ENCODE measurements around the gene MIX23. TPM values are rescaled to one million over a fixed set of nuclear protein-coding genes. Genes with fewer than 3 reads are reported as not detected.

Gene MIX23
- total RNA-seq, 1 donor from 2014 or later = 19.7 TPM

DNA sequence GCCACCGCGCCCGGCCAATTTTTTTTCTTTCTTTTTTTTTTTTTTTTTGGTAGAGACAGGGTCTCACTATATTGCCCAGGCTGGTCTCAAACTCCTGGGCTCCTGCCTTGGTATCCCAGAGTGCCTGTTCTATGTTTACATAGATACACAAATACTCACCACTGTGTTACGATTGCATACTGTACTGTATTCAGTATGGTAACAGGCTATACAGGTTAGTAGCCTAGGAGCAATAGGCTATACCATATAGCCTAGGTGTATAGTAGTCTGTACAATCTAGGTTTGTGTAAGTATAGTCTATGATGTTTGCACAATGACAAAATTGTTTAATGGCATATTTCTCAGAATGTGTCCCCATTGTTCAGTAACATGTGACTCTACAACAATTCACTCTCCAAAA is 31.4 kb downstream of the MIX23 start:
- no peak for DNase-seq

DNA sequence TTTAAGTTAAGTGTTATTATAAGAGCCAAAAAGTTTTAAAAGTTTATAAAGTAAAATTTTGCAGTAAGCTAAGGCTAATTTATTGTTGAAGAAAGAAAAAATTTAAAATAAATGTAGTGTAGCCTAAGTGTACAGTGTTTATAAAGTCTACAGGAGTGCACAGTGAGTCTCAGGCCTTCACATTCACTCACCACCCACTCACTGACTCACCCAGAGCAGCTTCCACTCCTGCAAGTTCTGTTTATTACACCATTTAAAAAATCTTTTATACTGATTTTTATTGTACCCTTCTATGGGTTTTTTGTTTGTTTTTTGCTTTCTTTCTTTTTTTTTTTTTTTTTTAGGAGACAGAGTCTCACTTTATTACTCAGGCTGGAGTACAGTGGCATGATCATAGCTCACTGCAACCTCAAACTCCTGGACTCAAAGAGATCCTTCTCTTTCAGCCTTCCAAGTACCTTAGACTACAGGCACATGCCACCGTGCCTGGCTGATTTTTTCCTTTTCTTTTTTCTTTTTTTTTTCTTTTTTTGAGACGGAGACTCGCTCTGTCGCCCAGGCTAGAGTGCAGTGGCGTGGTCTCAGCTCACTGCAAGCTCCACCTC is 32.1 kb downstream of the MIX23 start:
- no peak for DNase-seq

DNA sequence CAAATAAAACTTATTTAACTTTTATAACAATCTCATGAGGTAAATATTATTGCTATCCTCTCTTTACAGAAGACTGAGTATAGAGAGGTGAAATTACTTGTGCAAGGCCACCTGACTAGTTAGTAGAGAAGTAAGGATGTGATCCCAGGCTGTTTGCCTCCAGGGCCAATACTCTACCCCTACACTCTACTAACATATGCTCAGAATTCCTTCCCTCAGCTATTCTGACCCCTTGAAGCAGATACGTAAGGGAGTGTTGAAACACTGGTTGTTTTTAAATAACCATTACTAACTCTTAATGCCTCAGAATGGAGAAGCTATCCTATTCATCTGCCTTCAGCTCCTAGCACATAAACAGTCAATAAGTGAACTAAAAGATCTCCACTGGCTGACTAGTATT is 33.9 kb downstream of the MIX23 start:
- no peak for DNase-seq

DNA sequence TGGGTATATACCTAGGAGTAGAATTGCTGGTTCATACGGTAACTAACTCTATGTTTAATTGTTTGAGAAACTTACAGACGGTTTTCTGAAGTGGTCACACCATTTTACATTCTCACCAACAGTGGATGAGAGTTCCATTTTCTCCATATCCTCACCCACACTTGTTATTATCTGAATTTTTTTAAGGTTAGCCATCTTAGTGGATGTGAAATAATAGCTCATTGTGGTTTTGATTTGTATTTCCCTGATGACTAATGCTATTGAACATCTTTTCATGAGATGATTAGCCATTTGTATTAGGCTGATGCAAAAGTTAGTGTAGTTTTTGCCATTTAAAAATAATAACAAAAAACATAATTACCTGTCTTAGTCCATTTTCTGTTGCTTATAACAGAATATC is 39.4 kb downstream of the MIX23 start:
- no peak for DNase-seq

DNA sequence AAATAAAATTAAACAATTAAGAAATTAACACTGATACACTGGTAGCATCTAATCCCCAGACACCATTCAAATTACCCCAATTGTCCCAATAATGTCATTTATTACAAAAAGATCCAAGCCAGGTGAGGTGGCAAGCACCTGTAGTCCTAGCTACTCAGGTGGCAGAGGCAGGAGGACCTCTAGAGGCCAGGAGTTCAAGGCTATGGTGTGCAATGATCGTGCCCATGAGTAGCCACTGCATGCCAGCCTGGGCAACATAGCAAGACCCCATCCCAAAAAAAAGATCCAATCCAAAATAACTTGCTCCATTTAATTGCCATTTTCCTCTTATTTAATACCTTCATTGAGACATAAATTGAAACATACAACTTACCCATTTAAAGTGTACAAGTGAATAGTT is 40.2 kb downstream of the MIX23 start:
- DNase-seq = no peak

DNA sequence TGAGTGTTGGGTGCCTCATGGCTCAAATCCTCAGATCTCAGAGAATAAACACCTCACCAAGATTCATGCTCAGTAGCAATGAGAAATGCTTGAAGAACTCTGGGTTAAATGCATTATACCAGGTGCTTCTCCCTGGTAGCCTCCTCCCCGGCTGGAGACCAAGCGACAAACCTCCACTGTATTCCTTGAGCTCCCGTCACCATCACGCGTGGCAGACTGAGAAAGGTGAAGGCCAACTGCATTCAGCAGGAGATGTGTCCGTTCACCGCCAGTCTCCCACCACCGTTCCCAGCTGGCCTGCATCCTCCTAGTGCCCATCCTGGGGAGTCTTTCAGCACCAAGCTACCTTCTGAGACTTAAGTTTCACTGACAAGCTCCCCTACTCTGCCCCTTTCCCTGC is 50.5 kb downstream of the MIX23 start:
- DNase-seq = no peak

DNA sequence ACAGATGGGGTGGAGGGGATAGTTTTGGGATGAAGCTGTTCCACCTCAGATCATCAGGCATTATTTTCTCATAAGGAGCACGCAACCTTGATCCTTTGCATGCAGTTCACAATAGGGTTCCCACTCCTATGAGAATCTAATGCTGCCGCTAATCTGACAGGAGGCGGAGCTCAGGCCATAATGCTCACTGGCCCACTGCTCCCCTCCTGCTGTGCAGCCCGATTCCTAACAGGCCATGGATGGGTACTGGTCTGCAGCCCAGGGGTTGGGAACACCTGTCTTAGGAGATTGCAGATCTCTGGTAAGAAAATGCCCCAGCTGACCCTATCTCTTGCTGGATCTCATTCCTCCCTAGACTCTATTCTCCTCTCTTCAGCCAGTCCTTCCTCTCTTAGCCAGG is 51.1 kb downstream of the MIX23 start:
- no peak for DNase-seq

DNA sequence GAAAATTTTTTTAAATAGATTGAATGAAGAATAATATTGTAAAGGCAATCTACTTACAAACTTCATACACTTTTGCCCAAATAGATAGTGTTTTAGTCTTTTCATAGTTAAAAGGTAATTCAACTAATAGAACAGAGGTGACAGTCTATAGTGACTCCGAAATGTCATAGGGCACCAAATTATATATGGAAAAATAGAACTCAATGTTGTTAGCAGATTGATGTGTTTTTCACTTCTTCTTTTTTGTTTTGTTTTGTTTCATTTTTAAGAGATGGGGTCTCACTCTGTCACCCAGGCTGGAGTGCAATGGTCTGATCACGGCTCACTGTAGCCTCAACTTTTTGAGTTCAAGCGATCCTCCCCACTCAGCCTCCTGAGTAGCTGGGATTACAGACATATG is 57.3 kb downstream of the MIX23 start:
- no peak for DNase-seq

DNA sequence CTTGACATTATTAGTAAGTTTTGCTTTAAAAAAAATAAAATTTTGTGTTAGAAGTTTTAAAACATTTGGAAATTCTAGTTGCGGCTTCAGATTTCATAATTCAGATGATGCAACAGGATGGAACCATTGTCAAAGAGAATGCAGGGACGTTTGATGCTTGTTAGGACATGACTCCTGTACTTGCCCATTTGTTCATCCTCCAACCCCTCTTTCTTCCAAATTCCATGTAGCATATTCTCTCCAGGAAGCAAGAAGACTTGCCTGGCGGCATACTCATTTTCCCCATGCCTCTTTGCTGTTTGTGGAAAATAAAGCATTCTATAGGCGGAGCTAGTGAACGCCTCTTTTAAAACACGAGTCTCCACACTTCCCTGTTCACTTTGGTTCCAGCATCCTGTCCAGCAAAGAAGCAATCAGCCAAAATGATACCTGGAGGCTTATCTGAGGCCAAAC is 58.1 kb downstream of the MIX23 start, which contains the start of gene CSTA:
CSTA (plus strand) TSS at position 378 of the 453 bp plus-strand sequence; CDS start at position 423, 45 bp downstream.
- DNase-seq = no peak

DNA sequence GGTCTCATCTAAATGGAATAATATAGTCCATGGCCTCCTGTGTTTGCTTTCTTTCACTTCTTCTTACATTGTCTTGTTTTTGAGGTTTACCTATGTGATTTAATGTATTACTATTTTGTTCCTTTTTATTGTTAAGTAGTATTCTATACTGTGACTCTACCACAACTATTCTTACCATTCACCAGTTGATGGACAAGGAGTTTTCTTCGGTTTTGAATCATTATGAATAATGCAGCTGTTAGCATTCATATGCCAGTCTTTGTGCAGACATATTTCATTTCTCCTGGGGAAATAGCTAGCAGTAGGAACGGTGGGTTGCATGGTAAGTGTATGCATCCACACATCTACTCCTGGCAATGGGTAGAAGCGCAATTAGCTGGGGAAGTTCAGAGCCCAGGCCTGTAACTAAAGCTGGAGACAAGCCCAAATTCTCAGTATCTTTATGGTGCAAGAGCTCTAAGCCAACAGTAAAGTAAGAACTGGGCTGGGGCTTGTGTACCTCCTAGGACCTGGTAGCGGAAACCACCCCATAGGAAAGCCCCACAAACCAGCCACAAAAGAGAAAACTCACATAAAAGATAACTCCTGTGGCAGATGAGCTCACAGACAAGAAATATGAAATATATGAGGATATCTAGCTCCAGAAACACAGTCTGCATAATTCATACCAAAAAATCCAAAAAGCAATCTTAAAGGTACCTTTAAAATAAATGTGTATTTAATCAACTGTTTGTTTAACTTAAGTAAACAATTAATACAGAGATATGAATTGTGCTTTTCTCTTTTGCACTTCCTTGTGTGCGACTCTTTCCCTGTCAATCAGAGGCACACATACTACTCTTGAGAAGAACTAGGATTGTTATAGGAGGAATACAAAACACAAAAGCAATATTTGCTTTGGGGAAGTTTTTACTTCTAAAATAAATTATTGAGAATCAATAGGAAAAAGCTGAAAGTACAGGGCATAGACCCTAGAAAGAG is 60.6 kb downstream of the MIX23 start:
- DNase-seq = no peak

DNA sequence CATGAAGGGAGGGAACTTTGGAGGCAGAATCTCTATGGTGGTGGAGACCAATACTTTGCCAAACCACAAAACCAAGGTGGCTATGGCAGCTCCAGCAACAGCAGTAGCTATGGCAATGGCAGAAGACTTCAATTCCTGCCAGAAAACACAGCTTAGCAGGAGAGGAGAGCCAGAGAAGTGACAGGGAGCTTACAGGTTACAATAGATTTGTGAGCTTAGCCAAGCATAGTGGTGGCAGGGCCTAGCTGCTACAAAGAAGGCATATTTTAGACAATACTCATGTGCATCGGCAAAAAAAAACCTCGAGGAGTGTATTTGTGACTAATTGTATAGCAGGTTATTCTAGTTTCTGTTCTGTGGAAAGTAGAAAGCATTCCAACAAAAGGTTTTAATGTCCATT is 64.4 kb downstream of the MIX23 start:
- no peak for DNase-seq

DNA sequence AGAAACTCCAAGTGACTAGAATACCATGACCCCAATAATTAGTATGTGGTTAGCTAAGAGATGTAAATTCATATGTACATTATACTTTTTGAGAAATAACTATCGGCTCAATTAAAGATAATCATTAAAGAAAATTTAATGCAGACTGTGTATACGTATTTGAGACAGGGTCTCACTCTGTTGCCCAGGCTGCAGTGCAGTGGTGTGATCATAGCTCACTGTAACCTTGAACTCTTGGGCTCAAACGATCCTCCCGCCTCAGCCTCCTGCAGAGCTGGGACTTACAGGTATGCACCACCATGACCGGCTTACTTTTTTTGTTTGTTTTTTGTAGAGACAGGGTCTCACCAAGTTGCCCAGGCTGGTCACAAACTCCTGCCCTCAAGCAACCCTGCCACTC is 66.7 kb downstream of the MIX23 start:
- DNase-seq = no peak

DNA sequence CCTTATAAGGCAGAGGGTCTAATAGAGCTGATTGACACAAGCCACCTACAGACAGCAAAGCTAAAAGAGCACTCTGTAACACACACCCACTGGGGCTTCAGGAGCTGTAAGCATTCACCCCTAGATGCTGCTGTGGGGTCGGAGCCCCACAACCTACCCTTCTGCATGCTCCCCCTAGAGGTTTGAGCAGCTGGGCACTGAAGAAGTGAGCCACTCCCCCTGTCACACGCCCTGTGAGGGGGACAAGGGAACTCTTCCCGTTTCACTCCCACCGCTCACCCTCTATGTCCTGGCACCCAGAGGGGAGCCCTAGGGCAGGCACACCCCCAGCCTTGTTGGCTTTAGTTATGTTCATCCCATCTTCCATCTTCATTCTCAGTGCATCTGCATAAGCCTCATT is 67.4 kb downstream of the MIX23 start:
- DNase-seq = no peak

DNA sequence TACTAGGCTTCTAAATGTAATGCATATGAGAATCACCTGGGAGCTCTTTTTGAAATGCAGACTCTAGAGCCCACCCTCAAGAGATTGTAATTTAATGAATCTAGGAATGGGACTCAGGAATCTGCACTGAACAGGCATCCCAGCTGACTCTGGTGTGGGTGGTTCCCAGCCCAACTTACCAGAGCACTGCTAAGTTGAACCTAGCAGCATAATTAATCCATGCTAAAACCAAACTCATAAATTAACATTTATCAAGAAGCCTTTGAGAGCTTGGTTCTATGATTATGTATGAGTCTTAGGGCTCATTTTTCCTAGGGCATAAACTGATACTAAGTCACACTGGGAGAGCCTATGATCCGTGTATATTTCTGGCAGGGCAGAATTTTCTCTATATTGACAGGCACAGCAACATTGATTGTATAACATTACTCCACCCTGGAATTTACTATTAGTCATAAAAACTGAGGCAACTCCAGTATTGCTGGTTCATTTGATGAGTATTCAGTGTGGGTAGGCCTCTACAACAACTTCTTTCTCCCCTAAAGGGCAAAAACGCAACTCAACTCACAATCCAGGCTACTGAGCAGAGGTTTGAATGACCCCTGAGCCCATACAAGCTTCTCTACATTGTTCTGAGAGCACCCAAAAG is 68.7 kb downstream of the MIX23 start:
- no peak for DNase-seq

DNA sequence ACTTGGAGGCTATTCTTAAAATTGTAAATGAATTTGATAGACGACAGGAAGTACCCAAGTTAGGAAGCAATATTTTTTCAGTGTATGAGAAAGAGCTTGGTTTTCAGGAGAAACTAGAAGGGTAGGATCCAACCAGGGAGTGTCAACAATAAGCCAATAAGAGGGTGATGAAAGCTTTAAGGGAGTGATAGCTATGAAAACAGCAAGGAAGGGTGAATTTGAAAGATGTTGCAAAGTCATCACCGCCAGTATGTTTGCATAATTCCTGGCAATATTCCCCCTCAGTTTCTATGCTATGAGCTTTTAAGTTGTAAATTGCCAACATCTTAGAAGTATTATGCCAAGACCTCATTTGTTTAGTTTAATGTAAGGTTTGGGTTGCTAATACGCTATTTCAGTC is 69.8 kb downstream of the MIX23 start:
- peak; percentile 22 for DNase-seq

DNA sequence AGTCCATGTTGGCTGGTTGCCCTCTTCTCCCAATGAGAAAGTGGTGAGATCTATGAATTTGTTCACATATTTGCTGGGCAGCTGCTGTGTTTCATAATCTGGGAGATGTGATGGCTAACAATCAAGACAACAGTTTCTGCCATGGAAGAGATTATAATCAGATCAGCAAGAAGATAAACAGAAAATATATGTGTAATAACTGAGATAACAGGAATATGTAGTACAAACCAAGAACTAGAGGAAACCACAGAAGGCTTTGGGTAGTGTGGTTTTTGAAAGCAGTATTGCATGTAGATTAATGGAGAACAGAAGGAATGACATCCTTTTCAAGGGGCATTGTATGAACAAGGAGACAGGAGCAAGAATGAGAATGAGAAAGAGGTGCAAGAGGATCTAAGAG is 70.2 kb downstream of the MIX23 start:
- DNase-seq = no peak

DNA sequence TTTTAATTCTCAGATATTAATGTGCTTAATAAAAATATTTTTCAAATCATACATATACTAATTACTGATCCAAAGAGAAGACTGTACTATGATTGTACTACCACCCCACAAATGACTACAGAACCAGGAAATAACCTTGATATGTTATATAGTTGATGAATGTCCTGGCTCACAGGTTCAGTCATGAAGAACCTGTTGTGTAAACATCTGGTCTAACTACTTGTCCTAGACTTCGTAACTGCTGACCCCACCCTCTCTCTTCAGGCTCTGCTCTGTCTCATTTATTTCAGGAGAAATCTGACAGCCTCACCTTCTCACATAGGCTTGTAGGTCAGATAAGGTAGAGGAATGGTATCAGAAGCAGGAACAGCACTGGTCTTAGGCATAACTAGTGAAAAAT is 72.7 kb downstream of the MIX23 start:
- no peak for DNase-seq

Small RNAs within 50 kb of the gene (small RNA-seq; reads per million reads assigned to genes)
- not detected for gene AC083798.1 (ENCODE audit: low replicate concordance)

Other genes starting within 250 kb of the MIX23 start
- not detected for gene CASR, start 199.6 kb downstream of the MIX23 start, total RNA-seq
- 17.0 TPM for gene CSTA, start 58.0 kb downstream of the MIX23 start, total RNA-seq
- gene FAM162A, start 951 bp upstream of the MIX23 start, total RNA-seq = 19.1 TPM
- 5.0 TPM for gene WDR5B, start 32.8 kb upstream of the MIX23 start, total RNA-seq
- gene KPNA1, start 131.7 kb upstream of the MIX23 start, total RNA-seq = 42.6 TPM
- 20.4 TPM for gene PARP9, start 181.1 kb upstream of the MIX23 start, total RNA-seq
- 14.5 TPM for gene DTX3L, start 181.1 kb upstream of the MIX23 start, total RNA-seq
- gene PARP15, start 194.4 kb upstream of the MIX23 start, total RNA-seq = 1.1 TPM